HL-60/S4 (cell line): ENCODE results near the gene NOD2.

Experiments used
- in situ Hi-C: fragments of 300-500 bp; cut with MboI; formaldehyde crosslinking; loops from 2 replicates; pipeline ENCODE4 v1.14.3; 2022; ENCODE audit warnings: low sequenced_read_pairs

Gene NOD2

DNA sequence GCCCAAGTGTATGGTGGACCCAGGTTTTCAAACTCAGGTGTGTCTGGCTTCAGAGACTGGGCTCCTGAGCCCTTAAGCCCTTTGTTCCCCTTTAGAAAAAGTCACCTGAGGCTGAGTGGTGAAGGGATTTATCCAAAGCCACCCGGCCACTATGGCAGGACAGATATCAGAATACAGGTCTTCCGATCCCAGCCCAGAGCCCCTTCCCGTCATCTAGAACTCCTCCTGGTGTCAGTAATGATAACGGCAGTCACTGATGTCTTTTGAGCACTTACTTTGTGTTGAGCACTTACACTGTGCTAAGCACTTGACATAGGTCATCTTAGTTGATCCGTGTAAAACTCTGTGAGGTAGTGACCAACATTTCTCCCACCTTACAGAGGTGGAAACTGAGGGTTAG, 16.6 kb downstream of the NOD2 start:
- in situ Hi-C loops: no loop called here

DNA sequence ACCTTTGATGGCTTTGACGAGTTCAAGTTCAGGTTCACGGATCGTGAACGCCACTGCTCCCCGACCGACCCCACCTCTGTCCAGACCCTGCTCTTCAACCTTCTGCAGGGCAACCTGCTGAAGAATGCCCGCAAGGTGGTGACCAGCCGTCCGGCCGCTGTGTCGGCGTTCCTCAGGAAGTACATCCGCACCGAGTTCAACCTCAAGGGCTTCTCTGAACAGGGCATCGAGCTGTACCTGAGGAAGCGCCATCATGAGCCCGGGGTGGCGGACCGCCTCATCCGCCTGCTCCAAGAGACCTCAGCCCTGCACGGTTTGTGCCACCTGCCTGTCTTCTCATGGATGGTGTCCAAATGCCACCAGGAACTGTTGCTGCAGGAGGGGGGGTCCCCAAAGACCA, 17.6 kb downstream of the NOD2 start:
- in situ Hi-C loops: no loop called here

GRCh38 chr16:50711862-50712559, 18.6 kb downstream of the NOD2 start:
- in situ Hi-C loops: no loop called here

- in situ Hi-C loops: no loop called here
These were observed 19.1 kb downstream of the NOD2 start for GRCh38 chr16:50712560-50712898.

GRCh38 chr16:50712956-50713355, 19.6 kb downstream of the NOD2 start:
- in situ Hi-C loops: no loop called here

DNA sequence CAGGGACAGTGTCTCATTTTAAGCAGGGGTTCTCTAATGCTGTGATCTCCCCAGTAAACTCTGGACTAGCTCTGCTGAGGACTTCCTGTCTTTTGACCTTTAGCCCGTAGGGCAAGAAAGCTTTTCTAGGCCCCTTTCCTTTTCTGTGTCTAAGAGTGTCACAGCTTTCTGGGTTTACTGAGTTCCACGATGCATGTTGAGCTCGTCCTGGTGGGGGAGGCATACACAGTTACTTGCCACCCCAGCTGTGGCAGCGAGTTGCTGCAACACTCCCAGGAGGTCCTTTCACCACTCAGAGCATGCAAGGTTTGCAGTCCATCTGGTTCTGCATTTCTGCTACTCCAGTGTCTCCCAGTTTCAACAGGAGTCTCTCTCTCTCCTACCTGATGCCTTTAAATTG, 23.7 kb downstream of the NOD2 start:
- in situ Hi-C loops: no loop called here

- in situ Hi-C loops: no loop called here
These were observed 24.1 kb downstream of the NOD2 start for GRCh38 chr16:50717494-50717893.

GRCh38 chr16:50718061-50718760, 24.8 kb downstream of the NOD2 start:
- in situ Hi-C loops: no loop called here

- in situ Hi-C loops: no loop called here
These were observed 25.5 kb downstream of the NOD2 start for GRCh38 chr16:50718761-50719400.

DNA sequence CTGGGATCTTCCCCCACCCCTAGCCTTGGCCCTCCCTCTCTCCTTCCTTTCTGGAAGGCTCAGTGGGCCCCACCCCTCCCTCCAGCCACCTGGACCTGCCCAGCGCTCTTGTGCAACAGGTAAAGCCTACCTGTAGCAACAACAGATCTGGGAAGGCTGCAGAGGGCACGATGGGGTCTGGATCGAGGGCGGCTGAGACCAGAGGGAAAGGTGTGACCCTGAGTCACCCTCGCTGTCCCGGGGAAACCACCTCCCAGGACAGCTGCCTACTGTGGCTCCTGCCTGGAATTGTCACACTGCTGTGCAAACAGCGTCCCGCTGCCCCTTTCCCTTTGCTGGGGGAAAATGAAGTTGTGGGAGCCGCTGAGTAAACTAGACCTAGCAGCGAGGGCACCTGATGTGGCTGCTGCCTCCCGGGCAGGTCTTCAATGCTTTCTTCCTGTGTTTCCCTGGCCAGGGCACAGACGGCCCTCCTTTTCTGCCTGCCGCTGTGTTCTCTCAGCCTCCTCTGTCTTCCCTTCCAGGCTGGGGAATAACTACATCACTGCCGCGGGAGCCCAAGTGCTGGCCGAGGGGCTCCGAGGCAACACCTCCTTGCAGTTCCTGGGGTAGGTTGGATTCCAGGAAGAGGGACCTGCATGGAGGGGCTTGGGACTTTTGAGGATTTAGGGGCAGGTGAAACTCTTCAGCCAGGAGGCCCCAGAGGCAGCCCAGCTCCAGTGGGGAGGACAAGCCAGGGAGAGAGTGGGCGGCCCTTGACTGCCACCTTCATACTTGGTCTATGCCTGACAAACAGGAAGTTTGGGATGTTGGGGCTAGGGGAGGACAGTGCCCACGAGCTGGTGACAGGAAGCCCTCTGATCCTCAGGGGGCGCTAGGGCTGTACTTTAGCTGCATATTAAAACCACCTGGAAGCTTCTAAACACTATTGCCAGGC, 26.3 kb downstream of the NOD2 start:
- in situ Hi-C loops: no loop called here

- in situ Hi-C loops: no loop called here
These were observed 28.4 kb downstream of the NOD2 start for GRCh38 chr16:50721549-50722404.

- in situ Hi-C loops: no loop called here
These were observed 29.0 kb downstream of the NOD2 start for GRCh38 chr16:50722405-50722737.

DNA sequence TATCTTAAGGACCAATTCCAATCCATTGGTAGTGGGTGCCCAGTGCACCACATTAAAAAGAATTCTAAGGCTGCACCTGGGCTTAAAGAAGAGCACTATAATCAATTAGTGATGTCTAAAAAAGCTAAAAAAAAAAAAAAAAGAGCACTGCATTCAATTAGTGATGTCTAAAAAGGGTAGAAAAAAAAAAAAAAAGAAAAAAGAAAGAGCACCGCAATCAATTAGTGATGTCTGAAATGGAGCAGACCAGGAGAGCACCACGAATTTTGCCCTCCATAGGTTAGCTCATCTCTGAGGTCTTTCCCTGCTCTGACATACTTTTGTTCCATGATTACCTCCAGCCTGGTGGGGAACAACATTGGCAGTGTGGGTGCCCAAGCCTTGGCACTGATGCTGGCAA, 29.6 kb downstream of the NOD2 start:
- in situ Hi-C loops: no loop called here

- in situ Hi-C loops: no loop called here
These were observed 30.9 kb downstream of the NOD2 start for GRCh38 chr16:50724306-50724705.

GRCh38 chr16:50731130-50731988, 38.0 kb downstream of the NOD2 start:
- in situ Hi-C loops: no loop called here

DNA sequence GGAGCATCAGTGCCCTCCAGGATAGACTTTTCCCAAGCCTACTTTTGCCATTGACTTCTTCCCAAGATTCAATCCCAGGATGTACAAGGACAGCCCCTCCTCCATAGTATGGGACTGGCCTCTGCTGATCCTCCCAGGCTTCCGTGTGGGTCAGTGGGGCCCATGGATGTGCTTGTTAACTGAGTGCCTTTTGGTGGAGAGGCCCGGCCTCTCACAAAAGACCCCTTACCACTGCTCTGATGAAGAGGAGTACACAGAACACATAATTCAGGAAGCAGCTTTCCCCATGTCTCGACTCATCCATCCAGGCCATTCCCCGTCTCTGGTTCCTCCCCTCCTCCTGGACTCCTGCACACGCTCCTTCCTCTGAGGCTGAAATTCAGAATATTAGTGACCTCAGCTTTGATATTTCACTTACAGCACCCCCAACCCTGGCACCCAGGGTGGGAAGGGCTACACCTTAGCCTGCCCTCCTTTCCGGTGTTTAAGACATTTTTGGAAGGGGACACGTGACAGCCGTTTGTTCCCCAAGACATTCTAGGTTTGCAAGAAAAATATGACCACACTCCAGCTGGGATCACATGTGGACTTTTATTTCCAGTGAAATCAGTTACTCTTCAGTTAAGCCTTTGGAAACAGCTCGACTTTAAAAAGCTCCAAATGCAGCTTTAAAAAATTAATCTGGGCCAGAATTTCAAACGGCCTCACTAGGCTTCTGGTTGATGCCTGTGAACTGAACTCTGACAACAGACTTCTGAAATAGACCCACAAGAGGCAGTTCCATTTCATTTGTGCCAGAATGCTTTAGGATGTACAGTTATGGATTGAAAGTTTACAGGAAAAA, 38.8 kb downstream of the NOD2 start:
- in situ Hi-C loops: no loop called here

- in situ Hi-C loops: no loop called here
These were observed 40.1 kb downstream of the NOD2 start for GRCh38 chr16:50733468-50733867.

- in situ Hi-C loops: no loop called here
These were observed 42.3 kb downstream of the NOD2 start for GRCh38 chr16:50735629-50736122.
